Neural progenitor cell (in vitro differentiated cells): ENCODE results near the gene PRKRIP1.

Experiments used
- CTCF ChIP-seq: fragments of 200-600 bp; sonication (generic); IDR thresholded peaks from 2 replicates; pipeline ENCODE4 v1.5.1; 2017; ENCODE audit warnings: antibody characterized with exemption, mild to moderate bottlenecking
- EZH2phosphoT487 ChIP-seq: fragments of 200-600 bp; sonication (generic); IDR thresholded peaks from 2 replicates; pipeline ENCODE4 v1.6.1; 2017; ENCODE audit warnings: antibody characterized with exemption

GRCh38 chr7:102455596-102455995 lies 59.4 kb downstream of the PRKRIP1 start:
- TF ChIP-seq CTCF (no peak), EZH2phosphoT487 (no peak)
